HCT116 (cell line): ENCODE measurements around the gene CCDC183. TPM values are rescaled to one million over a fixed set of nuclear protein-coding genes. Genes with fewer than 3 reads are reported as not detected.

Experiments
- ATAC-seq: fragments of 200-7000 bp; cut with Tn5 transposase; 2 replicates; pipeline ENCODE4 v1.9.1; 2020; ENCODE audit warnings: mild to moderate bottlenecking, moderate library complexity
- BruUV-seq: library from RNA; stranded (reverse); fragments of 400-500 nt; replicated peaks from 2 replicates; lab custom pipeline; 2021; lab: Mats Ljungman, UMichigan
- CTCF ChIA-PET: fragments of 300-600 bp; sonication (Branson Sonifier 250); formaldehyde crosslinking; loops from one replicate; lab custom pipeline; 2021; ENCODE audit warnings: antibody characterized with exemption; lab: Charles Lee
- POLR2A ChIA-PET: fragments of 300-600, 350-600 bp; sonication (Branson Sonifier 250); formaldehyde crosslinking; loops from one replicate; lab custom pipeline; 2021; ENCODE audit warnings: antibody characterized with exemption; lab: Charles Lee
- RAD21 ChIA-PET, 2 experiments: fragments of 300-600 bp; sonication (Branson Sonifier 250); formaldehyde crosslinking; loops; one replicate each; lab custom pipeline; 2023; ENCODE audit warnings: low total read pairs in 2 of 2; ENCODE audit not compliant: uncharacterized antibody in 2 of 2, unreplicated experiment in 2 of 2, low non-redundant PET in 1 of 2; lab: Charles Lee
- DNase-seq: peaks from one replicate; pipeline ENCODE4 v3.0.0-alpha.2; 2010; ENCODE audit warnings: low read depth, low spot score
- H2AFZ ChIP-seq: fragments of 200-600 bp; shearing (Covaris generic), sonication (generic); 2 replicates; pipeline ENCODE4 v1.6.1; 2017; ENCODE audit warnings: low read depth, mixed run types, mixed read lengths, antibody characterized with exemption, low read length; ENCODE audit not compliant: poor library complexity, severe bottlenecking
- H3K27ac ChIP-seq: 2 replicates; pipeline ENCODE4 v1.5.1; 2012; ENCODE audit warnings: low read depth, low read length
- H3K27me3 ChIP-seq: fragments of 200-600 bp; sonication (generic); 2 replicates; pipeline ENCODE4 v1.6.1; 2016; ENCODE audit warnings: mixed run types, low read length, mixed read lengths; ENCODE audit not compliant: insufficient read depth
- H3K36me3 ChIP-seq, 2 experiments: fragments of 200-500 bp in 1 of 2; fragments of 200-600 bp in 1 of 2; sonication (Bioruptor generic) in 1 of 2; sonication (generic) in 1 of 2; 2 replicates each; pipeline versions ENCODE4 v1.5.1 to v1.6.1; 2014 to 2016; ENCODE audit warnings: low read length in 2 of 2, inconsistent platforms in 1 of 2, mixed read lengths in 1 of 2, mixed run types in 1 of 2; ENCODE audit not compliant: insufficient read depth in 2 of 2, control insufficient read depth in 1 of 2
- H3K4me1 ChIP-seq, 2 experiments: fragments of 200-600 bp in 1 of 2; sonication (generic) in 1 of 2; 2 replicates each; pipeline versions ENCODE4 v1.5.1 to v1.6.1; 2012 to 2017; ENCODE audit warnings: low read length in 2 of 2, inconsistent platforms in 1 of 2, mild to moderate bottlenecking in 1 of 2, mixed read lengths in 1 of 2, mixed run types in 1 of 2, moderate library complexity in 1 of 2; ENCODE audit not compliant: insufficient read depth in 2 of 2, control insufficient read depth in 1 of 2
- H3K4me2 ChIP-seq: fragments of 200-600 bp; sonication (generic); 2 replicates; pipeline ENCODE4 v1.6.1; 2017; ENCODE audit warnings: mixed run types, low read length, mixed read lengths
- H3K4me3 ChIP-seq, 2 experiments: fragments of 200-600 bp in 1 of 2; sonication (generic) in 1 of 2; replicated peaks in 1 of 2; 2 replicates each; pipeline ENCODE4 v1.5.1; 2011 to 2016; ENCODE audit warnings: low read length in 2 of 2, control low read depth in 1 of 2, low read depth in 1 of 2, mild to moderate bottlenecking in 1 of 2, mixed read lengths in 1 of 2, mixed run types in 1 of 2
- H3K79me2 ChIP-seq: fragments of 200-600 bp; sonication (generic); 2 replicates; pipeline ENCODE4 v1.6.1; 2017; ENCODE audit warnings: mild to moderate bottlenecking, mixed run types, low read length, moderate library complexity, mixed read lengths; ENCODE audit not compliant: insufficient read depth
- H3K9ac ChIP-seq: fragments of 200-600 bp; sonication (generic); 2 replicates; pipeline ENCODE4 v1.6.1; 2016; ENCODE audit warnings: low read length, mixed read lengths
- H3K9me2 ChIP-seq: fragments of 200-600 bp; sonication (generic), shearing (Covaris generic); 2 replicates; pipeline ENCODE4 v1.6.1; 2017; ENCODE audit warnings: mixed run types, mild to moderate bottlenecking, moderate library complexity; ENCODE audit not compliant: insufficient read depth
- H3K9me3 ChIP-seq, 2 experiments: fragments of 200-500 bp in 1 of 2; fragments of 200-600 bp in 1 of 2; sonication (Bioruptor generic) in 1 of 2; sonication (generic) in 1 of 2; 2 replicates each; pipeline ENCODE4 v1.6.1; 2014 to 2017; ENCODE audit warnings: low read length in 2 of 2, mixed read lengths in 2 of 2, inconsistent platforms in 1 of 2, low read depth in 1 of 2, mild to moderate bottlenecking in 1 of 2, mixed run types in 1 of 2, moderate library complexity in 1 of 2; ENCODE audit not compliant: control insufficient read depth in 1 of 2, insufficient read depth in 1 of 2
- H4K20me1 ChIP-seq: fragments of 200-600 bp; sonication (generic), shearing (Covaris generic); 2 replicates; pipeline ENCODE4 v1.6.1; 2017; ENCODE audit warnings: mixed run types, mild to moderate bottlenecking, moderate library complexity; ENCODE audit not compliant: insufficient read depth
- CBX3 ChIP-seq: IDR thresholded peaks from 2 replicates; pipeline ENCODE4 v1.6.1; 2012; ENCODE audit warnings: low read depth
- CEBPB ChIP-seq: IDR thresholded peaks from 2 replicates; pipeline ENCODE4 v1.6.1; 2012; ENCODE audit warnings: low read depth
- ELF1 ChIP-seq: IDR thresholded peaks from 2 replicates; pipeline ENCODE4 v1.6.1; 2012; ENCODE audit warnings: low read depth, borderline replicate concordance
- EZH2phosphoT487 ChIP-seq: fragments of 200-600 bp; IDR thresholded peaks from 2 replicates; pipeline ENCODE4 v1.6.1; 2018; ENCODE audit warnings: antibody characterized with exemption, borderline replicate concordance
- JUND ChIP-seq: IDR thresholded peaks from 2 replicates; pipeline ENCODE4 v1.6.1; 2012
- SP1 ChIP-seq: IDR thresholded peaks from 2 replicates; pipeline ENCODE4 v1.6.1; 2012; ENCODE audit warnings: low read depth
- intact Hi-C: fragments of 100-400 bp; cut with micrococcal nuclease; formaldehyde crosslinking; loops from 2 replicates; pipeline ENCODE4 v1.10.0; 2022
- total RNA-seq: library from RNA; stranded (reverse); gene quantifications from one replicate; pipeline ENCODE4 v1.2.1, GENCODE V29; 2021; ENCODE audit not compliant: unreplicated experiment
- TF ChIP-seq, protein P1 (sequence below): IDR thresholded peaks from 2 replicates; pipeline ENCODE4 v1.6.1; 2011; ENCODE audit warnings: mild to moderate bottlenecking, low read length, moderate library complexity; ENCODE audit not compliant: insufficient replicate concordance; ENCODE audit errors: extremely low read depth
- TF ChIP-seq, protein P2 (sequence below): IDR thresholded peaks from 2 replicates; pipeline ENCODE4 v1.6.1; 2012; ENCODE audit warnings: low read depth

Gene CCDC183
- total RNA-seq, 1 experiment from 2014 or later, result 2.8 TPM

GRCh38 chr9:136760424-136760823 is 35.7 kb upstream of the CCDC183 start:
- no TSS peak for BruUV-seq
- CTCF ChIA-PET, result no interaction called here
- no peak overlapping the region for H3K9ac ChIP-seq
- no peak for TF ChIP-seq CBX3
- TF ChIP-seq SP1, result no peak
- TF ChIP-seq, protein P1, sequence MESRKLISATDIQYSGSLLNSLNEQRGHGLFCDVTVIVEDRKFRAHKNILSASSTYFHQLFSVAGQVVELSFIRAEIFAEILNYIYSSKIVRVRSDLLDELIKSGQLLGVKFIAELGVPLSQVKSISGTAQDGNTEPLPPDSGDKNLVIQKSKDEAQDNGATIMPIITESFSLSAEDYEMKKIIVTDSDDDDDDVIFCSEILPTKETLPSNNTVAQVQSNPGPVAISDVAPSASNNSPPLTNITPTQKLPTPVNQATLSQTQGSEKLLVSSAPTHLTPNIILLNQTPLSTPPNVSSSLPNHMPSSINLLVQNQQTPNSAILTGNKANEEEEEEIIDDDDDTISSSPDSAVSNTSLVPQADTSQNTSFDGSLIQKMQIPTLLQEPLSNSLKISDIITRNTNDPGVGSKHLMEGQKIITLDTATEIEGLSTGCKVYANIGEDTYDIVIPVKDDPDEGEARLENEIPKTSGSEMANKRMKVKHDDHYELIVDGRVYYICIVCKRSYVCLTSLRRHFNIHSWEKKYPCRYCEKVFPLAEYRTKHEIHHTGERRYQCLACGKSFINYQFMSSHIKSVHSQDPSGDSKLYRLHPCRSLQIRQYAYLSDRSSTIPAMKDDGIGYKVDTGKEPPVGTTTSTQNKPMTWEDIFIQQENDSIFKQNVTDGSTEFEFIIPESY, result no peak
- TF ChIP-seq, protein P2, sequence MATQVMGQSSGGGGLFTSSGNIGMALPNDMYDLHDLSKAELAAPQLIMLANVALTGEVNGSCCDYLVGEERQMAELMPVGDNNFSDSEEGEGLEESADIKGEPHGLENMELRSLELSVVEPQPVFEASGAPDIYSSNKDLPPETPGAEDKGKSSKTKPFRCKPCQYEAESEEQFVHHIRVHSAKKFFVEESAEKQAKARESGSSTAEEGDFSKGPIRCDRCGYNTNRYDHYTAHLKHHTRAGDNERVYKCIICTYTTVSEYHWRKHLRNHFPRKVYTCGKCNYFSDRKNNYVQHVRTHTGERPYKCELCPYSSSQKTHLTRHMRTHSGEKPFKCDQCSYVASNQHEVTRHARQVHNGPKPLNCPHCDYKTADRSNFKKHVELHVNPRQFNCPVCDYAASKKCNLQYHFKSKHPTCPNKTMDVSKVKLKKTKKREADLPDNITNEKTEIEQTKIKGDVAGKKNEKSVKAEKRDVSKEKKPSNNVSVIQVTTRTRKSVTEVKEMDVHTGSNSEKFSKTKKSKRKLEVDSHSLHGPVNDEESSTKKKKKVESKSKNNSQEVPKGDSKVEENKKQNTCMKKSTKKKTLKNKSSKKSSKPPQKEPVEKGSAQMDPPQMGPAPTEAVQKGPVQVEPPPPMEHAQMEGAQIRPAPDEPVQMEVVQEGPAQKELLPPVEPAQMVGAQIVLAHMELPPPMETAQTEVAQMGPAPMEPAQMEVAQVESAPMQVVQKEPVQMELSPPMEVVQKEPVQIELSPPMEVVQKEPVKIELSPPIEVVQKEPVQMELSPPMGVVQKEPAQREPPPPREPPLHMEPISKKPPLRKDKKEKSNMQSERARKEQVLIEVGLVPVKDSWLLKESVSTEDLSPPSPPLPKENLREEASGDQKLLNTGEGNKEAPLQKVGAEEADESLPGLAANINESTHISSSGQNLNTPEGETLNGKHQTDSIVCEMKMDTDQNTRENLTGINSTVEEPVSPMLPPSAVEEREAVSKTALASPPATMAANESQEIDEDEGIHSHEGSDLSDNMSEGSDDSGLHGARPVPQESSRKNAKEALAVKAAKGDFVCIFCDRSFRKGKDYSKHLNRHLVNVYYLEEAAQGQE, result no peak
- no peak for TF ChIP-seq CEBPB
- TF ChIP-seq EZH2phosphoT487, result no peak
- TF ChIP-seq JUND, result no peak
- TF ChIP-seq ELF1, result no peak
- TF ChIP-seq, all 23 proteins: peak for 0
- DNase-seq (no peak), ATAC-seq (peak; percentile 0; the same call in 1 of the 2 replicates)
- Histone ChIP-seq H3K27me3 (no peaks in the 10 kb centered on the region), H3K36me3 (no peaks in the 10 kb centered on the region), H3K9me3 (peaks cover 0 to 7% of the 10 kb centered on the region in 2 experiments; a peak in 2 of 4 replicates), H3K4me3 (no peak overlapping the region), H3K4me1 (peaks cover 13 to 25% of the 10 kb centered on the region in 2 experiments; a peak in 3 of 4 replicates), H4K20me1 (no peaks in the 10 kb centered on the region), H3K79me2 (no peaks in the 10 kb centered on the region), H2AFZ (peak overlapping the region; percentile 82), H3K27ac (no peak overlapping the region), H3K9me2 (no peaks in the 10 kb centered on the region), H3K4me2 (peak overlapping the region; percentile 58; the same call in 1 of the 2 replicates)
- ChIA-PET POLR2A (no interaction called here), RAD21 (no interaction called here)
- intact Hi-C loops, result no loop called here
